Measurements from ENCODE around the gene YWHAH.

The YWHAH gene

GRCh38 chr22:31906569-31906968 is 37.8 kb upstream of the YWHAH start:
- H3K27ac ChIP-seq (ENCODE audit: low read length), result no peak overlapping the region
- H3K4me2 ChIP-seq (ENCODE audit: low read length), result no peak overlapping the region
- H3K27me3 ChIP-seq (ENCODE audit: low read depth, low read length), result no peaks in the 10 kb centered on the region
- no peaks in the 10 kb centered on the region for H4K20me1 ChIP-seq (ENCODE audit: insufficient read depth, low read length)
- no peaks in the 10 kb centered on the region for H3K9me3 ChIP-seq (ENCODE audit: insufficient read depth, low read length)
- no peak overlapping the region for H3K4me3 ChIP-seq (ENCODE audit: low read length)
- H2AFZ ChIP-seq (ENCODE audit: low read depth, low read length), result no peak overlapping the region
- H3K9ac ChIP-seq (ENCODE audit: low read length), result no peak overlapping the region
- peaks cover 4% of the 10 kb centered on the region for H3K36me3 ChIP-seq (replicated peaks; ENCODE audit: low read depth, low read length)
- TF ChIP-seq CTCF (IDR thresholded peaks at IDR 0.05; ENCODE audit: low read depth, low read length), result no peak
- TF ChIP-seq EZH2phosphoT487 (IDR thresholded peaks at IDR 0.05; ENCODE audit: low read depth), result no peak
- H3K79me2 ChIP-seq (ENCODE audit: low read length), result no peaks in the 10 kb centered on the region
- H3K4me1 ChIP-seq (ENCODE audit: low read length), result no peaks in the 10 kb centered on the region

- Histone ChIP-seq H3K9ac (ENCODE audit: low read length) (no peak overlapping the region), H2AFZ (ENCODE audit: low read depth, low read length) (no peak overlapping the region), H4K20me1 (ENCODE audit: insufficient read depth, low read length) (no peaks in the 10 kb centered on the region), H3K36me3 (replicated peaks; ENCODE audit: low read depth, low read length) (peaks cover 4% of the 10 kb centered on the region), H3K27me3 (ENCODE audit: low read depth, low read length) (no peaks in the 10 kb centered on the region), H3K27ac (ENCODE audit: low read length) (no peak overlapping the region), H3K4me2 (ENCODE audit: low read length) (no peak overlapping the region), H3K4me3 (ENCODE audit: low read length) (no peak overlapping the region), H3K9me3 (ENCODE audit: insufficient read depth, low read length) (no peaks in the 10 kb centered on the region), H3K4me1 (ENCODE audit: low read length) (no peaks in the 10 kb centered on the region), H3K79me2 (ENCODE audit: low read length) (no peaks in the 10 kb centered on the region)
- no peak for TF ChIP-seq CTCF (IDR thresholded peaks at IDR 0.05; ENCODE audit: low read depth, low read length)
These were observed 34.4 kb upstream of the YWHAH start for GRCh38 chr22:31909977-31910376.

- H3K9ac ChIP-seq (ENCODE audit: low read length), result no peak overlapping the region
- no peaks in the 10 kb centered on the region for H3K27me3 ChIP-seq (ENCODE audit: low read depth, low read length)
- H3K4me3 ChIP-seq (ENCODE audit: low read length), result no peak overlapping the region
- no peaks in the 10 kb centered on the region for H3K36me3 ChIP-seq (replicated peaks; ENCODE audit: low read depth, low read length)
- no peak overlapping the region for H3K27ac ChIP-seq (ENCODE audit: low read length)
- H4K20me1 ChIP-seq (ENCODE audit: insufficient read depth, low read length), result peaks cover 1% of the 10 kb centered on the region; the same call in 1 of the 2 replicates
- H3K4me2 ChIP-seq (ENCODE audit: low read length), result no peak overlapping the region
- H3K9me3 ChIP-seq (ENCODE audit: insufficient read depth, low read length), result no peaks in the 10 kb centered on the region
- no peak overlapping the region for H2AFZ ChIP-seq (ENCODE audit: low read depth, low read length)
- TF ChIP-seq CTCF (IDR thresholded peaks at IDR 0.05; ENCODE audit: low read depth, low read length) (no peak), EZH2phosphoT487 (IDR thresholded peaks at IDR 0.05; ENCODE audit: low read depth) (no peak)
- no peaks in the 10 kb centered on the region for H3K79me2 ChIP-seq (ENCODE audit: low read length)
- peaks cover 9% of the 10 kb centered on the region for H3K4me1 ChIP-seq (ENCODE audit: low read length)
These were observed 32.5 kb upstream of the YWHAH start for GRCh38 chr22:31911565-31912406.

DNA sequence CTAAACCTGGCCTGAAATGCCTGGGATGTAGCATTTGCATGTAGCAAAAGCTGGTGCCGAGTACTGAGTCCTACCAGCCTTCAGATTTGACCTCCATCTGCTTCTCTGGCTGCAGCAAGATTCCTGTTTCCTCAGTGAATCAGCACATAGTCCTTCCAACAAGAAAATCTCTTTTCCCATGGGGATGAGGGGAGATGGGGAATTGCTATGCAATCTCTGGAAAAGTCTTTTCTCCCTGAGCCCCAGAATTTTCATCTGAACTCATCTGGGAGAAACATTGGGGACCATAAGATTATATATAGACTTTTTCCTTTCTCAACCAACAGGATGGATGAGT is 32.0 kb upstream of the YWHAH start:
- H3K27me3 ChIP-seq (ENCODE audit: low read depth, low read length), result no peaks in the 10 kb centered on the region
- peaks cover 4% of the 10 kb centered on the region; the same call in 1 of the 2 replicates for H4K20me1 ChIP-seq (ENCODE audit: insufficient read depth, low read length)
- no peaks in the 10 kb centered on the region for H3K36me3 ChIP-seq (replicated peaks; ENCODE audit: low read depth, low read length)
- peaks cover 15% of the 10 kb centered on the region for H3K4me1 ChIP-seq (ENCODE audit: low read length)
- no peaks in the 10 kb centered on the region for H3K9me3 ChIP-seq (ENCODE audit: insufficient read depth, low read length)
- H3K4me3 ChIP-seq (ENCODE audit: low read length), result no peak overlapping the region
- H3K79me2 ChIP-seq (ENCODE audit: low read length), result no peaks in the 10 kb centered on the region
- no peak overlapping the region for H3K4me2 ChIP-seq (ENCODE audit: low read length)
- H3K9ac ChIP-seq (ENCODE audit: low read length), result no peak overlapping the region
- no peak overlapping the region for H3K27ac ChIP-seq (ENCODE audit: low read length)
- no peak for TF ChIP-seq EZH2phosphoT487 (IDR thresholded peaks at IDR 0.05; ENCODE audit: low read depth)
- TF ChIP-seq CTCF (IDR thresholded peaks at IDR 0.05; ENCODE audit: low read depth, low read length), result no peak
- no peak overlapping the region for H2AFZ ChIP-seq (ENCODE audit: low read depth, low read length)
